ENCODE measurements around the gene RASGRF2.
A peak's percentile ranks its signal among the peaks of the same experiment; 100 is the strongest.

Gene RASGRF2

DNA sequence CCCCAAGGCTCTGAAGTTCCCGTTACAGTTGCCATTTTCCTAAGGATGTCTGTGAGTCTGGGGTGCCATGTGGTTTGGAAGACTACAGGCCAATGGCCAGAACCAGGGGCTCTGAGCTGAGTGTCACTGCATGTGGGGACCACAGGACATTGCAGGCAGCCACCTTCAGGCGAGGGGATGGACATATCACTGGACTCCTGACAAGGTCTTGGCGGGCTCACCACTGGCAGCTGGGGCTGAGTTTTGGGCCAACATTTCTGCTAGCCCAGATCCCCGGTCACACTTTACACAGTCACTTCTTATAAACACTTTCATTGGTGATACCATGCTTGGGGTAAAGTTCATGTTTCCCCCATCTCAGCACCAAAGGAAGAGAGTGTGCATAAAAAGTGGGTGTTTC is 109.8 kb downstream of the RASGRF2 start:
- no peak for DNase-seq (ENCODE audit: low read depth)

DNA sequence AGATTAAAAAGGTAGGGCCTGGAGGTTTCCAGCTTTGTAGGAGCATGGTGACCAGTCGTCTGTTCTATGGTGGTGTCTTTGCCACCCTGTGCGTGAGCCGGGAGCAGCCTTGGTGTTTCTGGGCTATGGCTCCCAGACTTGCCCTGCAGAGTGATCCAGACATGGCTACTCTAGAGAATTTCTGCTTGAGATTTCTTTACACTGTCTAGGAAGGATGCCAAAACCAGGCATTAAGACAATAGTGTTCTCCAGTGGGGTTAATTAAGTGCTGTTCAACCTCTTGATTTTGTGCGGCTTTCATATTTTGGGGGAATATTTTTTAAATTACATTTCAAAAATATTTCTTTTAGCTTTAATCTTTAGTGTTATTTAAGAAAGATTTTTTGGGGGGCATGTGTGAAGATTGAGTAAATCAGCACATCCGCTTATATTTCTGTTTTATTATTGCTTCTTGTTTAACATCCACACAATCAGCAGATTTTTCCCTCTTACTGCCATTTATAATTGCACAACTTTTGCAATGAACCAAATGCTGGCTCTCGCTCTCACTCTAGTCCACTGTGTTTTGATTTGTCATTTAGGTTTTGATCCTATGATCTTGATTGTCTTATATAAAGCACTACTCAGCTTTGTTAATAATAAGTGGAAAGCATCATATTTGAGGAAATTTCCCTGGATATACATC is 110.5 kb downstream of the RASGRF2 start:
- no peak for DNase-seq (ENCODE audit: low read depth)

DNA sequence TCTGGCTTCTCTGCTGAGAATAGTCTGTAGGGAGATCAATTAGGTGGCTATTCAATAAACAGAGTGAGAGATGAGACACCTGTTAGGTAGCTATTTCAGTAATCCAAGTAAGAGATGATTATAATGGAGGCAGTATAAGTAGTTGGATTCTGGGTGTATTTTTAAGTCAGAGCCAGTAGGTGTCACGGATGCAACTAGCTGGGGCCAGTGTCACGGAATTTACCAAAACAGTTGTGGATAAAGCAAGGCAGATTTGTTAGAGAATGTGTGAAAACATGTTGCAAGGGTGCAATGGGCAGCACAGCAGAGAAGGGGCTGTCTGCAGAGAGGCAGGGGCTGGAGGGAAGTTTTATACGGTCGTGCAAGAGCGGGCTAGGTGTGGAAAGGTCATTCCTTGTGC is 114.9 kb downstream of the RASGRF2 start:
- DNase-seq (ENCODE audit: low read depth), result no peak

DNA sequence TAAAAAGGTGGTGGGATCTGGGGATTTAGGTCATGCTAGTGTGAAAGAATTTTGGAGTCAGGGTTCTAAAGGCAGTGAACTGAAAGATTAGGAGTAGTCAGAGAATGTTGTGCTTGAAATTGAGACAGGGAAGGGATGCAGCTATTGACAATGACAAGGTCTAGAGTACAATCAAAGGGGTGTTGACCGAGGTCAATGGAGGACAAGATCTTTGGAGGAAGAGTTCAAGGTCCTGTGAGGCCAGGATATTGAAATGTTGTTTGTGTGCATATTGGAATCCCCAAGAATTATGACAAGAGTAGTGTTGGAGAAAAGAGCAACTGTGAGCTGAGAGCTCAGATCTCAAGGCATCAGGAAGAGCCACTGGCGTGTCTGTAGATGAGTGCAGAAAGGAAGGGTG is 116.9 kb downstream of the RASGRF2 start:
- no peak for DNase-seq (ENCODE audit: low read depth)

DNA sequence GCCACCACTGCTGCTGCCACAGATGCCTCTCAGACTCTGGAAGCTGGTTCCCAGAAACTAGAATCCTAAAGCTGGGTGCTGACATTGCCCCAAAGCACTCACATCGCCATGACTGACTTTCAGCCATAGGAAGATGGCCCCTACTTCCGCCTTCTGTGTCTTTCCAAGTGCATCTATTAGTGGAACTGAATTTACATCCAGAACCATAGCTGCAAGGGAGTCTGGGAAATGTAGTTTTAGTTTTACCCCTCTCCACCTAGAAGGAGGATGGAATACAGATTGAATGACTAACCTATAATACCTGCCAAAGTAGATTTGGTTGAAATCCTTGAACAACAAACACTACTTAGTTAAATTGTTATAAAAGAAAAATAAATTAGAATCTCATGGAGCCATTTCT is 118.8 kb downstream of the RASGRF2 start:
- no peak for DNase-seq (ENCODE audit: low read depth)

DNA sequence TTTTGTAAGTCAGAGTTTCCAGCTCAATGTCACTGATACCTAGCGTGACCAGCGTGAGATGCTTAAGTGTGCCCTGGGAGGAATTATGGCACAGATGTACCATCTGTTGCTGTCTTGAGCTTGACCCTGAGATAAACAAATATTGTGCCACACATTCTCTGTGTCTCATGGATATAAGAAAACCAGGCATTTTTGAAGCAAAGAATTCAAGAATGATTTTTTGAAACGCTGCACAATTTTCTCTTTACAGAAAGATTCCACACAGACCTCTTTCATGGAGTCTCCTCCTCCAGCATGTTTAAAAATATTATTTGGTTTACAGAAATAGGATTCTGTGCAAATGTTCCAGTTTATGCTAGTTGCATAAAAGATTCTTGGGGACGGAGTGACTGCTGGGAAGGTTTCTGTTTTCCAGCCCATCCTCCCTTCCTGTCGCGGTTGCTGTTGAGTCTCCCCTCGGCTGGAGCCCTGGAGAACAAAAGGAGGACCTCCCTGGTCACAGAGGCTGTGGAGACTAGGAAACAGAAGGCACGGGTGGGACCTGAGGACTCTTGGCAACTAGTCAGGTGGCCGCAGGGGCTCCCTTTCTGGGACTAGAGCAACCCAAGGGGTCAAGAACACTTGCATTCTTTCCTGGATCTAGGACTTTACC is 120.8 kb downstream of the RASGRF2 start:
- DNase-seq (ENCODE audit: low read depth), result peak; percentile 28

DNA sequence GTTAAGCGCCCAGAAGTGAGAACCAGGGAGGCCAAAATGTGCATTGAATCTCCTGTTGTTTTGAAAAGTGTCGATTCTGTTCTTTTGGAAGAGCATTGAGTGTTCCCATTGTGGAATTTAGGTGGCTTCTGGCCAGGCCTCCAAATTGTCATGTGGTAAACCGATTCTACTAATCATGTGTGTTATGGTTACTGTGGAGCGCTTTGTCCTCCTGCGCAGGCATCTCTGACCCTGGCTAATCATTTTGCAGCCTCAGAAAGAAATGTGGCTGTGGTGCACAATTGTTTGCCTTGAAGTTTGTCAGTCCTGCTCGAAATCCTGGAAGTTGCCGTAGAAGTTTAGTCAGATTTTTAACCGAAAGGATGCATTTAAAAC is 121.3 kb downstream of the RASGRF2 start:
- DNase-seq (ENCODE audit: low read depth), result peak; percentile 80

DNA sequence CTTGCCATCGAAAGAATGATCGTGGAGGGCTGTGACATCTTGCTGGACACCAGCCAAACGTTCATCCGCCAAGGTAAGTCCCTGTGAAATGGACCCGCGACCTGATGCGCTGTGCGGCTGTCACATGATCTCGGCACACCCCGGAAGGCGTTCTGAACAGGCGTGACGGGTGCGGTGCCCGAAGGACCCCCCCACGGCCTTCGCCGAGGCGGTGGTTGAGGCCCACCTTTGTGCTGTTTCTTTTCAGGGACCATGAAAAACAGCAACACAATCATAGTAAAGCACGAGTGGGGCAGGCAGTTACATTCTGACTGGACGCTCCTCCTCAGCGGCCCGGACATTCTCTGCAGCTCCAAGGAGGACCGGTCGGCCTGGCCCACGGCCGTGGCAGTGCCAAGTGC is 126.7 kb downstream of the RASGRF2 start:
- DNase-seq (ENCODE audit: low read depth), result no peak

DNA sequence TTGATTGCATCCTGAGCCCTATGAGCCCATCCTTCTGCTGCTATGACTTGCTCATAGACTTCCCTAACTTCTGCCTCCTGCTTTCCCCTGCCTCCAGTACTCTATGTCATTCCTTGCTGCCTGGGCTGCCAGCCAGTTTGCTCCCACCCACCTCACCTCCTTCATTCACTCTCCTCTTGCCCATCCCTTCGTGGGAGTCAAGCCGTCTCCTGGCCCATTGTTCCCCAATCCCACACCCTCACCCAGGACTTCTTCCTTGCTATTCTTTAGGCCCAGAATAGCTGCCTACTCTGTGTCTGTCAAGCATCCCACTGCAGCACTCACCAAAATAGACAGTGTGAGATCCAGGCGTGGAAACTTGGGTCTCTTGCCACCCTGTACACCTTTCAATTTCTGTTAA is 131.0 kb downstream of the RASGRF2 start:
- no peak for DNase-seq (ENCODE audit: low read depth)

DNA sequence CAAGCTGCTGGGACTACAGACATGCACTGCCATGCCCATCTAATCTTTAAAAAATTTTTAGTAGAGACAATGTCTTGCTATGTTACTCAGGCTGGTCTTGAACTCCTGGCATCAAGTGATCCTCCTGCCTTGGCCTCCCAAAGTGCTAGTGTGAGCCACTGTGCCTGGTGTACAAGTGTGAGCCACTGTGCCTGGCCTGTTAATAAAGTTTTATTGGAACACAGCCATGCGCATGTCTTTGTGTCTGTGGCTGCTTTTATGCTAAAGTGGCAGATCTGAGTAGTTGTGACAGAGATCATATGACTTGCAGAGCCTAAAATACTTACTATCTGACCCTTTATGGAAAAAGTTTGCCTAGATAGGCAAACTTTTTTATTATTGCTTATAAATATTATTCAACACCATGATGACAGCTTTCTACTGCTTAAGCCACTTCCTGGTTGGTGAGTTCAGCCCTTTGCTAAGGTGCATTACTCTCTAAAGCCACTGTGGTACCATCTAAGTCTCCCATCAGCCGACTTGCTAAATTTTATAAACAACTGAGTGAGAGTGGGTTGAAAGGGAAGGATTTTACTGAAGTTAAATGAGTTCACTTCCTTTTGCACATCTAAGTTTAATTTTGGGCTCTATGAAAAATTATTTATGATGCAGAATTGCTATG is 133.5 kb downstream of the RASGRF2 start:
- DNase-seq (ENCODE audit: low read depth), result no peak

DNA sequence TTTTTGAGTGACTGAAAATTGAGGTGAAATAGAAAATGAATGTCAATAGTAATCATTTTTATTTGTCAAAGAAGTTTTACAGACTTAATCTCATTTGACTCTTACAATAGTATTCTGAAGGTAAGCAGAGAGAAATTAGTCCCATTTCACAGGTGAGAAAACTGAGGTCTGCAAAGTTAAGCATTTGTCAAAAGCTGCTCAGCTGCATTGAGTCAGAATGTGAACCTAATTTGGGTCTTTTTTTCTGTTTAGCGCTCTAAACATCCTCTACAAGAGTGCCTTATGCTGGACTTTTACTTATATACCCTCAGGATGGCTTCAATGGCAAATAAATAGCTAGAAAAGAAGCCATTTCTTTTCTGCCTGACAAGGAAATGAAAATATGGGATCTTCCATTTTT is 135.7 kb downstream of the RASGRF2 start:
- DNase-seq (ENCODE audit: low read depth), result no peak

DNA sequence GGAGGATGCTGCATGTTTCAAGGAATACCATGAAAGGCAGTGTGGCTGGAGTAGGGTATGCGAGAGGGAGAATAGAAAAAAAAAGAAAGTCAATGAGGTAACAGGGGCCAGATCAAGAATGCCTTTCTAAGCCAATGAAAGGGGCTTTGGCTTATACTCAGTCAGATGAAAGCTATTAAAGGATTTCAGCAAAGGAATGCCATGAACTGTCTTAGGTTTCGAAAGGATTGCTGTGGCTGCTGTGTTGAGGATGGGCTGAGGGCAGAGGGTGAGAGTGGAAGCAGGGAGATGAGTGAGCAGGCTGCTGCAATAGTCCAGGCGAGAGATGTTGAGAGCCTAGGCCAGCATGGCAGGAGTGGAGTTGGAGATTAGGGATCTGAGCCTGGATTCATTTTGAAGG is 137.6 kb downstream of the RASGRF2 start:
- peak; percentile 71 for DNase-seq (ENCODE audit: low read depth)

DNA sequence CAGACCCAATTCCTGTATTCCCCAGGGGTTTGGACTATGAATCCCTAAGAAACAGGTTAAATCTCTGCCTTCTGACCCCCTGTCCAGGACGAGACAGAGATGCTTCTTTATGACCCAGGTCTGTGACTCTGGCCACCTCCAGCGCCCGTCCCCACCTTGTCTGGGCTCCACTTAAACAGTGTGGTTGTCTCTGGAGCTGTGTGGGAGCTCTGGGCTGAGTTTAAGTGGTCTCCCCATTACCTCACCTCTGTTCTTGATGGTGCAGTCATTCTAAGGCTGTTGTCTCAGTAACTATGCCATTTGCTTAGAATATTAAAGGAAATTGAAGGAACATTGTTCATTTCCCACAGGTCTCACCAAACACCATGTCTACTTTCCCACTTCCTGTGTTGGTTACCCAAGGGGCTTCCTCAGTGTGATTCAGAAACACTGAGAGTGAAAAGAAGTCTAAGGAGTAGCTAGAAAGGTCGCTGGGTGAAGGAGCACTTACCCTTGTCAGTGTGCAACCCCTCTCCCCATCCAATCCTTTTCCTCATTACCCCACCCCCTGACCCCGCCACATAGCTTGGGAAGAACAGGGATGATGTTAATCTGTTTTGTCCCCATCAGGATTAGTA is 145.2 kb downstream of the RASGRF2 start:
- no peak for DNase-seq (ENCODE audit: low read depth)

DNA sequence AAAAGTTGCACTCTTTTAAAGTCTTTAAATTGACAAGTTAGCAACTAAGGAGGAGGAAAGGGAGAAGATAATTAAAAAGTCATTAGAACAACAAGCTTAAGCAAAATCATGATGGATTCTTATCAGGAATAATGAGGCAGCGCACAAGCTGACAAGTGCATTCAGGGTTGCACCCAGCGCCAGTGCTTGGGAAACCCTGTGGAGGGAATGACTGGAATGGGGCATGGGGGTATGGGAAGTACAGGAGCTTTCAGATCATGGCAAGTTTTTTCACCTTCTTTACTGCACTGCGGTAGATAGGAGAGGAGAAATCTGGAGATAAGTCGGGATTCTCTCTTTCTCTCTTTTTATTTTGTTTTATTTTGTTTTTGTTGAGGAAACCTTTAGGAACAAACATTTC is 155.1 kb downstream of the RASGRF2 start:
- no peak for DNase-seq (ENCODE audit: low read depth)

DNA sequence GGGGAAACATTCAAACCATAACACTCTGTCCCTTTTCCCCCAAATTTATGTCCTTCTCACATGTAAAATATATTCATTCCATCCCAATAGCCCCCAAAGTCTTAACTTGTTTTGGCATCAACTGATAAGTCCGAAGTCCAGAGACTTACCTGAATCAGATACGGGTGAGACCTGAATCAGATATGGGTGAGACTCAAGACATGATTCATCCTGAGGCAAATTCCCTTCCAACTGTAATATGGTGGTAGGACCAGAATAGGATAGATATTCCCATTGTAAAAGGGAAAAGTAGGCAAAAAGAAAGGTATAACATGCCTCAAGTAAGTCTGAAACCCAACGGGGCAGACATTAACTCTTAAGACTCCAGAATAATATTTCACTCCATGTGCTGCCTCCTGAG is 157.4 kb downstream of the RASGRF2 start:
- no peak for DNase-seq (ENCODE audit: low read depth)

DNA sequence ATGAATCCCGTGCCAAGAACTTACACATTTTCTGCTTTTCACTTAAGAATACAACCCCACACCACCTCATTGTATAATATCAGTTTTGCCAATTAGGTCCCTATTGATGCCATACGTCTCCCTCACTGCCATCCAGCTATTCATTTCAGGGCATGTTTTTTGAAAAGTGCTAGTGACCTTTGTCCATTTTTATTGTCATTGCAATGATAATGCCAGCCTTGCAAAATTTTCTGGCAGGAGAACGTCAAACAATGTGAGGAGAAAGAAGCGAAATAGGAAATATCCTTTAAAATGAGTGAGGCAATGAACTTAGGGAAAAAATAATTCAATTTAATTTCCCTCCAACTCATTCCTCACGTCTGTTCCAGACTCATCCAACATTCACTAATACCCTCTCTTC is 161.1 kb downstream of the RASGRF2 start:
- no peak for DNase-seq (ENCODE audit: low read depth)

DNA sequence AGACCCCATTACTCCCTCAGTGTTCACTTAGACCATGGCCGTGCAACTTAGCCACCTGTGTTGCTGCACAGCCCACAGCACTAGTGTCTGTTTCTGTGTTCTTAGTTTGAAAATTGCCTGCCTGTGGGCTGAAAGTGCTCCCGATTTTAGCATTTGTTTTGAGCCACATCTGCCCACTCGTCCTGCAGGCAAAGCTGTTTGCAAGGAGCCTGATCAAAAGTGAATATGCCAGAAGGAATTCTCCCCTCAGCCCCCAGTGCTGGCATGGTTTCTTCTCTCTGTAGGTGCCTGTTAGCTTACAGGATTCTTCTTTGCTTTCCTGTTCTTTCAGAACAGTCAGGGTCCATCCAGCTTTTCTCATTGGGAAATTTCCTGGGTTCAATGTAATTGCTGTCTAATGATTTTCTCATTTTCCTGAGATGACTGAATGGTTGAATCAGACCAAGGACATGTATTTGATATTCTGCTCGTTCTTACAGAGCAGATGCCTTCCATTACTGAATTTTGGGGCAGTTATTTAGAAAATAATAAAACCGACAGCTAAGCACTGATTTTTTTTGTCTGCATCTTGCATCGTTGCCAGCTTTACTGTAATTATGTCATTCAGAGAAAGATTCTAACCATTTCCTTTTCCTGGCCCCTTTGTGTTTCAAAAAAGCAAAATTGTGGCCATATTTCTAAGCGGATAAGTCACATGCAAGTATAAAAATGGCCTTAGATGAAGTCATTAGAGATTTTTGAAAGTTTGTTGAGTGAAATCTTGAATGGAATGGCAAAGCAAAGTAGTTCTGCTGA is 161.9 kb downstream of the RASGRF2 start:
- no peak for DNase-seq (ENCODE audit: low read depth)

DNA sequence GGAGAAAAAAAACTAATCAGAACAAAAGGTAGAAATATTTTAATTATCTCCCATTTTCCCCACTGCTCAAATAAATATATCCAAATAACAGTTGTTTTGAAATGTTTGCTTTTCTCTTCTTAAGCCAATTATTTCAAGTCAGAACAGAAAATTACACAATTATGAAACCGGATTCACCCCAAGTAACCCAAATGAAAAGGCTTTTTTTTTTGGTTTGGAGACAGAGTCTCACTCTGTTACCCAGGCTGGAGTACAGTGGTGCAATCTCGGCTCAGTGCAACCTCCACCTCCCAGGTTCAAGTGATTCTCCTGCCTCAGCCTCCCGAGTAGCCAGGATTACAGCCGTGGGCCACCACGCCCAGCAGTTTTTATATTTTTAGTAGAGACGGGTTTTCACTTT is 164.5 kb downstream of the RASGRF2 start:
- DNase-seq (ENCODE audit: low read depth), result peak; percentile 55

DNA sequence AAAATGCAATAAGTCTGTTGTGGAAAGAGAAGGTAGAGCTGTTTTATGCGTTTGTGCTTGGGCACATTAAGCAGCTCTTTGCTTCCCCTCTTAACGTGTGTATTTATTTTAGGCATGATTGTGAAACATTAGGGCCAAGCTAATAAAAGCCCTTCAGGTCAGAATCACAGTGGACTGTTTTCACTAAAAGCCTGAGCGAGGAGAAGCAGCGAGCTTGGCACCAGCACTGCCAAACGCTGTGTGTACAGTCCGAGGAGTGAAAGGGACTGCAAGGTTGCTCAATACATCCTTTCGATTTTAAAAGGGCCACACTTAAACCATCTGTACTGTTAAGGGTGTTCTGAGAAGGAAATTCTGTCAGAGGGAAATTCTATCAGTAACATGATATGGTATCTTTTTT is 165.8 kb downstream of the RASGRF2 start:
- peak; percentile 88 for DNase-seq (ENCODE audit: low read depth)

DNA sequence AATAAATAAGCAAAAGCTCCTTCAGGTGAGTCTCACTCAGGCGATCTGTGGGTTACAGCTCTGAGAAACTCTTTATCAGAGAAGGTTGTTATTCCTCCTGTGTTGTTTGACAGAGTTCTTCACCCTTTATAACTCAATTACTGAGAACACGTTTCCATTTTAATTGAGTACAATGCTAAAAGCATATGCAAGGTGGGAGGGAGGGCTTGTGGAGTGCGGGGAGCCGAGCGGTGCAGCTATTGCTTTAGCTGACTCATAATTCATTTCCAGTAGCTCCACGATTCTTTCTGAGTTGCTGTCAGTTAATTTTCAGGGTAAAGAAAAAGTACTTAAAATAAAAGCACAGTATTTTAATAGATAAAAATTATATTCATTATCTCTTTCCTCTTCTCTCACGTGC is 168.3 kb downstream of the RASGRF2 start:
- no peak for DNase-seq (ENCODE audit: low read depth)

DNA sequence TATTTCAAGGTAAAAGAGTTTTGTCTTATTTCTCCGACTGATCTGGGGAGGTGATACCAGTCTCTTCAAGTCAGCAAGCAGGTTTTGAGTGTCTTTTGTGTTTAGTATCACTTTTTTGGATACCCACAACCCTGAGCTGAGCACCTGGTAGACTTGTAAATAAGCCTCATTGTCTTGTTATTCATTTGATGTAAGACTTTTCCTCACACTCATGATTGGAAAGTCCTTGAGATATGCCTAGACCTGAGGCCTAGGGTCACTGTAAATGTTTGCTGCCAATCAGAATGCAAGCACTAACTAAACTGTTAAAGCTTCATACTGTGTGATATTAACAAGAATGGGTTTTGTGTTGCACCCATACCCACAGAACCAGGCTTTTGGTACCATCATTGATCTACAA is 172.2 kb downstream of the RASGRF2 start:
- DNase-seq (ENCODE audit: low read depth), result no peak

DNA sequence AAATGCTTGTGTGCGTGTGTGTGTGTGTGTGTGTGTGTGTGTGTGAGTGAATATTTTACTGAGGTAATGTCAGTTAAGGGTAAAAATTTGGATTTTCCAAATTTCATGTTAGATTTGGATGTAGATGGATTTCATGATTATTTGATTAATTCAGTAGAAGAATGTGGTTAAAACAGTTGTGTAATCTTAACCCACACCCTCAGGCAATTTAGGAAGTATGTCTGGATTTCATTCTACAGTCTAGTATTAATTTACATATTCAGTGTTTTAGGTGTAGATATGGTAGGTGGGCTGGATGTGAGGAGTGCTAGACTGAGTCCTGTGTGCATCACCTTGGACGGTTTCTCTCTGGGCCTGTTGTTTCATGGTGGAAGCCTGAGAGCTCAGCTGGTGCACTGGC is 173.9 kb downstream of the RASGRF2 start:
- DNase-seq (ENCODE audit: low read depth), result peak; percentile 12

Data from fibroblast of gingiva (primary cell).